Measurements from ENCODE around the gene TMEM123.
A peak's percentile ranks its signal among the peaks of the same experiment; 100 is the strongest.
"Not testable (repeated sequence)": the region's sequence is repeated elsewhere in the genome, so short reads cannot be mapped to it uniquely, and the experiment has no call there.

Gene TMEM123

GRCh38 chr11:102447193-102447592 is 5.4 kb downstream of the TMEM123 start (continued):
- TF ChIP-seq GLIS3 (CRISPR knock-in tag; IDR thresholded peaks at IDR 0.05), result no peak

DNA sequence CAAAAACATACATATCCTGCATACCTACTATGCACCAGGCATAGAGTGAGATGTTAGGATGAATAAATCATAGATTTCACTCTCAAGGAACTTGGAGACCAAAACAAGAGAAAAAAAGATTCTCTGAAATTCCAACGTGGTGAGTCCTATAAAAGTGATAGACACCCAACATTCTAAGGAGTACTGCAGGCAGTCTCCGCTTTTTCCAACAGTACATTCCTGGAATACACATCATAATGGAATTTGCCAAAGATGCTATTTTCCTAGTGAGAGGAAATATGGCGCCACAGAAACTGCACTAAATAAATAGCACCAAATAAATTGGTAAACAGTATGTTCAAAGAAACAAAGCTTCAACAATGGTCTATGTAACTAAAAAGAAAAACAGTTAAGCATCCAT is 6.0 kb downstream of the TMEM123 start:
- ATAC-seq, result peak; percentile 93
- peak; percentile 42; the same call in 1 of the 2 replicates for TF ChIP-seq ISL1 (CRISPR knock-in tag; IDR thresholded peaks at IDR 0.05)
- TF ChIP-seq PATZ1 (CRISPR knock-in tag; IDR thresholded peaks at IDR 0.05; ENCODE audit: borderline replicate concordance), result no peak
- TF ChIP-seq ZC3H10 (CRISPR knock-in tag; IDR thresholded peaks at IDR 0.05), result no peak
- TF ChIP-seq ZFP30 (CRISPR knock-in tag; IDR thresholded peaks at IDR 0.05), result no peak

- ATAC-seq, result not testable (repeated sequence)
Measured at GRCh38 chr11:102444693-102445092, 7.9 kb downstream of the TMEM123 start.

- ATAC-seq, result not testable (repeated sequence)
Measured at GRCh38 chr11:102444142-102444541, 8.4 kb downstream of the TMEM123 start.

DNA sequence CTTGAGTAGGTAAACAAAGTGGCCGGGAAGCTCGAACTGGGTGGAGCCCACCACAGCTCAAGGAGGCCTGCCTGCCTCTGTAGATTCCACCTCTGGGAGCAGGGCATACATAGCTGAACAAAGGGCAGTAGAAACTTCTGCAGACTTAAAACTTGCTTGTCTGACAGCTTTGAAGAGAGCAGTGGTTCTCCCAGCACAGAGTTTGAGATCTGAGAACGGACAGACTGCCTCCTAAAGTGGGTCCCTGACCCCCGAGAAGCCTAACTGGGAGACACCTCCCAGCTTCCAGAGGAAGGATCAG is 13.6 kb downstream of the TMEM123 start:
- not testable (repeated sequence) for ATAC-seq

- TF ChIP-seq, protein P1, sequence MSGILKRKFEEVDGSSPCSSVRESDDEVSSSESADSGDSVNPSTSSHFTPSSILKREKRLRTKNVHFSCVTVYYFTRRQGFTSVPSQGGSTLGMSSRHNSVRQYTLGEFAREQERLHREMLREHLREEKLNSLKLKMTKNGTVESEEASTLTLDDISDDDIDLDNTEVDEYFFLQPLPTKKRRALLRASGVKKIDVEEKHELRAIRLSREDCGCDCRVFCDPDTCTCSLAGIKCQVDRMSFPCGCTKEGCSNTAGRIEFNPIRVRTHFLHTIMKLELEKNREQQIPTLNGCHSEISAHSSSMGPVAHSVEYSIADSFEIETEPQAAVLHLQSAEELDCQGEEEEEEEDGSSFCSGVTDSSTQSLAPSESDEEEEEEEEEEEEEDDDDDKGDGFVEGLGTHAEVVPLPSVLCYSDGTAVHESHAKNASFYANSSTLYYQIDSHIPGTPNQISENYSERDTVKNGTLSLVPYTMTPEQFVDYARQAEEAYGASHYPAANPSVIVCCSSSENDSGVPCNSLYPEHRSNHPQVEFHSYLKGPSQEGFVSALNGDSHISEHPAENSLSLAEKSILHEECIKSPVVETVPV (CRISPR knock-in tag; IDR thresholded peaks at IDR 0.05), result no peak
- TF ChIP-seq ZFP30 (CRISPR knock-in tag; IDR thresholded peaks at IDR 0.05) (no peak), RARB (CRISPR knock-in tag; IDR thresholded peaks at IDR 0.05) (no peak), ZNF70 (CRISPR knock-in tag; IDR thresholded peaks at IDR 0.05) (no peak), TCF4 (CRISPR knock-in tag; IDR thresholded peaks at IDR 0.05; ENCODE audit: borderline replicate concordance) (no peak), TSHZ2 (CRISPR knock-in tag; IDR thresholded peaks at IDR 0.05) (no peak), ZNF8 (CRISPR knock-in tag; IDR thresholded peaks at IDR 0.05) (no peak), ZC3H10 (CRISPR knock-in tag; IDR thresholded peaks at IDR 0.05) (no peak), GLIS3 (CRISPR knock-in tag; IDR thresholded peaks at IDR 0.05) (no peak), BACH2 (CRISPR knock-in tag; IDR thresholded peaks at IDR 0.05; ENCODE audit: borderline replicate concordance) (no peak), CREB5 (CRISPR knock-in tag; IDR thresholded peaks at IDR 0.05; ENCODE audit: low read depth) (no peak), ISL1 (CRISPR knock-in tag; IDR thresholded peaks at IDR 0.05) (no peak), PPARA (CRISPR knock-in tag; IDR thresholded peaks at IDR 0.05; ENCODE audit: borderline replicate concordance) (no peak), CSDC2 (CRISPR knock-in tag; IDR thresholded peaks at IDR 0.05) (no peak), ESRRG (CRISPR knock-in tag; IDR thresholded peaks at IDR 0.05) (no peak), OSR1 (CRISPR knock-in tag; IDR thresholded peaks at IDR 0.05) (no peak), ZFP3 (CRISPR knock-in tag; IDR thresholded peaks at IDR 0.05) (no peak), ZNF565 (CRISPR knock-in tag; conservative IDR thresholded peaks at IDR 0.05; ENCODE audit: low read depth) (no peak), ARNTL (CRISPR knock-in tag; IDR thresholded peaks at IDR 0.05; ENCODE audit: borderline replicate concordance, low read depth) (no peak)
- TF ChIP-seq, protein P2, sequence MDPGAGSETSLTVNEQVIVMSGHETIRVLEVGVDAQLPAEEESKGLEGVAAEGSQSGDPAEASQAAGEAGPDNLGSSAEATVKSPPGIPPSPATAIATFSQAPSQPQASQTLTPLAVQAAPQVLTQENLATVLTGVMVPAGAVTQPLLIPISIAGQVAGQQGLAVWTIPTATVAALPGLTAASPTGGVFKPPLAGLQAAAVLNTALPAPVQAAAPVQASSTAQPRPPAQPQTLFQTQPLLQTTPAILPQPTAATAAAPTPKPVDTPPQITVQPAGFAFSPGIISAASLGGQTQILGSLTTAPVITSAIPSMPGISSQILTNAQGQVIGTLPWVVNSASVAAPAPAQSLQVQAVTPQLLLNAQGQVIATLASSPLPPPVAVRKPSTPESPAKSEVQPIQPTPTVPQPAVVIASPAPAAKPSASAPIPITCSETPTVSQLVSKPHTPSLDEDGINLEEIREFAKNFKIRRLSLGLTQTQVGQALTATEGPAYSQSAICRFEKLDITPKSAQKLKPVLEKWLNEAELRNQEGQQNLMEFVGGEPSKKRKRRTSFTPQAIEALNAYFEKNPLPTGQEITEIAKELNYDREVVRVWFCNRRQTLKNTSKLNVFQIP (CRISPR knock-in tag; IDR thresholded peaks at IDR 0.05; ENCODE audit: borderline replicate concordance, low read depth), result no peak
- ATAC-seq, result no peak
Measured at GRCh38 chr11:102438311-102439062, 14.1 kb downstream of the TMEM123 start.
